ENCODE data around the gene DNAH17. TPM values are rescaled to one million over a fixed set of nuclear protein-coding genes. Genes with fewer than 3 reads are reported as not detected.
"Not testable (repeated sequence)": the region's sequence is repeated elsewhere in the genome, so short reads cannot be mapped to it uniquely, and the experiment has no call there.

The DNAH17 gene
- total RNA-seq, 2 donors from 2014 or later, result 0.10 TPM; not detected in 1

DNA sequence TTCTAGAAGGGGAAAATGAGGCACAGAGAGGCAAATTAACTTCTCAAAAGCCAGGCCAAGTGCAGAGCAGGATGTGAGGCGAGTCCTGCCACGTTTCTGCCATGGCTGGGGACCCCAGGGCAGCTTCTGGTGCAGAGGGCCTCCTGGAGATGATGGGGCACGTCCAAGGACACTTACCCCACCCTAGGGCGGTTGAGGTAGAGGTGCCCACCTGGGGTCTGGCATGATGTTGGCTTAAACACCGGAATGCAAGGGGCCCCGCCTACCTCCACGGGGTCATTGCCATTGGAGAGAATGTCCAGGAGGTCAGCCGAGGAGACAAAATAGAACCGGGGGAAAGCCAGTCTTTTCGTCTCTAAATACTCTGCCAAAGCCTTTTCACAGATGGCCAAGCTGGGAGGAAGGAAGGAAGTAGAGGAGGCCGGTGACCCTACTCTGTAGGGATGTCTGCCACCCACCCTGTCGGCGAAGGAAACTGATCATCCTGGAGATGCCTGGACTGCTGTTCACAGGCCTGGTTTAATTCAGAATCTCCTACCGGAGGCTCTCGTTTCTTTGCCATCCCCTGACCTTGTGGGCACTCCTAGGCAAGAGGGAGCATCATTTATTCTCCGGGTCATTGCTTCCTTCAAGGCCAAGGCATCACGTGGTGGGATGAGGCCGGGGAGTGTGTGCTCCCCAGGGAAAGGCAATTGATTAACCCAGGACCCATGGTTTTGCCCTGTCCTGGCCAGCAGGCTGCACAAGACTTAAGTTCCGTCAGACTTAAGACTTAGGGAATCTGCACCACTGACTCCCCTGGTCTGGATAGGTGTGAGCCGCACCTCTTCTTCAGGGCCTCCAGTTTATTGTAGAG lies 70.5 kb downstream of the DNAH17 start:
- intact Hi-C loops (cut with DNase I), result no loop called here
- DNase-seq (ENCODE audit: low spot score), result peak; percentile 72

DNA sequence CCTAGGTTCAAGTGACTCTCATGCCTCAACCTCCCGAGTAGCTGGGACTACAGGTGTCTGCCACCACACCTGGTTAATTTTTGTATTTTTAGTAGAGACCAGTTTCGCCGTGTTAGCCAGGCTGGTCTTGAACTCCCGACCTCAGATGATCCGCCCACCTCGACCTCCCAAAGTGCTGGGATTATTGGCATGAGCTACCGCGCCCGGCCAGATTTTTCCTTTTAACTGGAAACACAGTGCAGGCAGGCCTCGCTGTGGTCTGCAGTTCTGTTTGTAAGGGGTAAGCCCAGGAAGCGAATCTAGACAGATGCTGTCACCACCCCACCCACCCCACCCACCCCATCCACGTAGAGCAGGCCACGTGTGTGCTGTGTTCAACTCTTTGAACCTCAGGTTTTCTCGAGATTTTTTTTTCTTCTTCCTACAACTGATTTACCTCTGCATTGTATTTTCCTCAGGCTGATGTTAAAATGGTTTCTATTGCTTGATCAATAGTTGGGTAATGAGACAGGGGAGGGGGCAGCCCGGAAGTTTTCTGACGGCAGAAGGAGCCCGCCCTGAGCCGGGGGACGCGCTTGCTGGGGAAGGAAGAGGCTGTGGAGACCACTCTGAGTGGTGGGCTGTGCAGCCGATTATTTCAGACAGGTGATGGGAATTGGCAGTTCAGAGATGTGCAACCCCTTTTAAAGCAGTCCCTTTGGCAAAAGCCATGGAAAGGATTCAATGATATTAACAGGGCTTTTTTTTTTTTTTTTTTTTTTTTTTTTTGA lies 72.9 kb downstream of the DNAH17 start:
- no peak for DNase-seq (ENCODE audit: low spot score)
- intact Hi-C loops (cut with DNase I), result no loop called here

DNA sequence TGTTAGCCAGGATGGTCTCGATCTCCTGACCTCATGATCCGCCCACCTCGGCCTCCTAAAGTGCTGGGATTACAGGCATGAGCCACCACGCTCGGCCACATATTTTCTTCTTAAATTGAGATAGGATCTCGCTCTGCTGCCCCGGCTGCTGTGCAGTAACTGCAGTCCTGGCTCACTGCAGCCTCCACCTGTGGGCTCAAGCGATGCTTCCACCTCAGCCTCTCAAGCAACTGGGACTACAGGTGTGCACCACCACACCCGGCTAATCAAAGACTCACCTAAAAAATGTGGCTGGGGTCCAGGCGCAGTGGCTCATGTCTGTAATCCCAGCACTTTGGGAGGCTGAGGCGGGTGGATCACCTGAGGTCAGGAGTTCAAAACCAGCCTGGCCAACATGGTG lies 73.8 kb downstream of the DNAH17 start:
- not testable (repeated sequence) for DNase-seq (ENCODE audit: low spot score)

DNA sequence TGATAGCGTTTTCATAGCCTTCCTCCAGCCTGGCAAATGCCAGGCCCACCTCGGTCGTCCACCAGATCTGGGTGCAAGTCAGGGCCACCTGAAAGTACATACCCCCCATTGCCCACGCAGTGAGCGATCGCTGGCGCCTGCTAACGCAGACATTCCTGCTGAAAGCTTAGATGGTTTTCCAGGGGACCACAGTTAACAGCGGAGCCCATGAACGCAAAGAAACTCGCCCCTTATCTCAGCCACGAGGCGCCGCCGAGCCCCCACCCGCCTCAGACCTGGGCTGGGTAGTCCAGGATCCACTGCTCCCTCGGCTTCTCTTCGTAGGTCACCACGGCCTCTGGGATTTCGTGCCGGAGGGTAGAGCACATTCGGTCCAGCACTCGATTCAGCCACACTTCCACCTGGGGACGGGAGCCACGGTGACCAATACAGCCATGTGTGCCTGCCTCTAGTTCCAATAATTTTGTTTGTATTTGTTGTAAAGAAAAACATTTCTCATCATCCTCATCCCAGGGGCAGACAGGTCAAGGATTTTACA lies 74.5 kb downstream of the DNAH17 start:
- DNase-seq (ENCODE audit: low spot score), result no peak

More for the DNA sequence above, 73.8 kb downstream of the DNAH17 start:
- intact Hi-C loops (cut with DNase I), result not testable (repeated sequence)

DNA sequence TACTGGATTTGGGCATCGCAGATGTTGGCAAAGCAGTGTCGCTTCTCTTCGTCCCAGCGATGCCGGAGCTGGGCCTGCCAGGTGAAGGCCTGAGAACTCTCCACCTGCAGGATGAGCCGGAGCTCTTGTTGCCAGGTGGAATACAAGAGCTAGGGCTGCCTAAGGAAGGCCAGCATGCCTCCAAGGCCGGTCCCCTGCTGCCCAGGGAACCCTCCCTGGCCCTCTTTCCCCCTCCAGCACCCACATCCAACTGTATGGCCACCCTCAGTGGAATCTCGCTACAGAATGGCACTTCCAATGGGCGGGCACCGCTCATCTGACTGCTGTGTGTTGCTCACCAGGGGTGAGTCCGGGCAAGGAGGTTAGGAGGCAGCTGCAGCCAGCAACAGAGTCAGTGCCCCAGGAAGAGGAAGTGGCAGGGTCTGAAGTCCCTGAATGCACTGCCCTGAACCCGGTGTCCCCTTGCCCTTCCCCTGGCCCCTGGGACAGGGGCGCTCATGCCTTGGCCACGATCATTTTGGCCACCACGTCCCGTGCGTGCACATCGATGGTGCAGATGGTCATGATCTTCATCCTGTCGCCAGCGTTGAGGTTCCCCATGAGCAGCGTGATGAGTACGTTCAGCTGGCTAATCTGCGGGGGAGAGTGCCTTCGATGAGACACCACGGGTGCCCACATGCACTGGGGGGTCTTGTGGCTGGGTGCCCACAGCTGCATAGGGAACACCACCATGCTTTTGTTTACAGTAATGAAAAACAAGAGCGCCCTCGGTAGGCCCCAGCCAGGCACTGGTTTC lies 75.8 kb downstream of the DNAH17 start:
- no peak for DNase-seq (ENCODE audit: low spot score)
- intact Hi-C loops (cut with DNase I), result no loop called here

More for the DNA sequence above, 74.5 kb downstream of the DNAH17 start:
- intact Hi-C loops (cut with DNase I), result no loop called here

DNA sequence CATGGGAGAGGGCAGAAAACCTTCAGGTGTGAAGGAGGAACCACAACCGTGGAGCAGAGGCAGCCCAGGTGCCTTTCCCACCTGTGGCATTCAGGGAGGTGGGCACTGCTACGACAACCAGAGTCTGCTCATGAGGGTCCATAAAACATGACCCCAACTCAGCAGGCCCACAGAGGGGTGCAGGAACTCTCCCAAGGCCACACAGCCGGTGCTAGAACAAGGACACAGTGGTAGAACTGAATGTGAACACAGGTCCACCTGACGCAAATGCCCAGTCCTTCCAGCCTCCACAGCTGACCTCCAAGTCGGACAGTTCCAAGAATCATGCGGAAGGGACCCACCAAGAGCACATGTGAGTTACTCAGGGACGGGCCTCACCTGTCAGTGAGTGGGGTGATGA lies 76.4 kb downstream of the DNAH17 start:
- intact Hi-C loops (cut with DNase I), result no loop called here
- DNase-seq (ENCODE audit: low spot score), result no peak

DNA sequence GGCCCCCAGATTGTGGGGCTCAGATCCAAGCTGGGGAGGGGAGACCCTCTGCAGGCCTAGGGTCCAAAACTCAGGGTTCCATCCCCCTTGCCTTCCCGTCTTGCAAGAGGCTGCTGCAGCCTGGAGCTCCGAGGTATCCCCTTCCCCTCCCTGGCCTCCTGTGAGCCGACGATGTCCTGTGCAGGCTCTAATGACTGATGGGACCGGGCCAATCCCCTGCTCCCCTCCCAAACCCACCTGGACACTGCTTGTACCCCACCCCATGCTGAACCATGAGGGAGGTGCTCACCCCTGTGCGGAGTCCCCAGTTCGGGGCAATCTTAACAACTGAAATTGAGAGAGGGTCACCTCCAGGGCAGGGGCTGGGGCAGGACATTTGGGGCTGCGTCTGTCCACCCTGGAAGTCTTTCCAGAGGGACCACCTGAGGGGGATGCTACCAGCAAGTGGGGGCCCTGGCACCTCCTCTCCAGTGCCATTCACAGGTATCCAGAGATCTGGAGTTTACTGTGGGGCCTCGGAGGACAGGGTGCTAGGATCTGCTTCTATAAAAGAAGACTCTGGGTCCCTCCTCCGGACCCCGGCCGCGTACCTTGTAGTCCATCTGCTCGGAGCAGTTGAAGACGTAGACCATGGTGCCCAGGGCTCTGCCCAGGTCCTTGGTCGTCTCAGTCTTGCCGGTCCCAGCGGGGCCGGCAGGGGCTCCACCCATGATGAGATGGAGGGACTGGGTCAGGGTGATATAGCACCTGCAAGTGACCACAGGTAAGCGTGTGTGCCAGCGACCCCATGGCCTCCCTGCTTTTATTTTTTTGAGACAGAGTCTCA lies 77.3 kb downstream of the DNAH17 start:
- intact Hi-C loops (cut with DNase I), result loop anchor here (5.0 kb wide), 1 partner anchor 207 kb away; no protein-coding TSS in a partner anchor
- DNase-seq (ENCODE audit: low spot score), result no peak

DNA sequence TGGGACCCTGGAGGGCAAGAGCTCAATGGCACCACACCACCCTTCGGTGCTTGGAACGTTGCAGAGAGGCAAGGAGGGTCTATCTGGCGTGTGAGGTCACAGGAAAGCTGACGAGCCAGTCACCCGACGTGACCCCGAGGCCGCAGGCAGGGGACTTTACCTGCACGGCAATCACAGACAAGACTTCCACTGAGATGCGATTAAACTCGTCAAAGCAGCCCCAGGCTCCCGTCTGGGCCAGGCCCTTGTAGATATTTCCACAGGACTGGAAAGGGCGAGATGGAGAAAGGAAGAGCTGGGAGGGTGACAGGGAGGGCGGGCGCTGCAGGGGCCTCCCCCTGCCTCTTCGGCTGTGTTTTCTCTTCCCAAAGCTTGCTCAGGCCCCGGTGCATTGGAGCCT lies 78.3 kb downstream of the DNAH17 start:
- DNase-seq (ENCODE audit: low spot score), result no peak
- intact Hi-C loops (cut with DNase I), result loop anchor here (5.0 kb wide), 1 partner anchor 208 kb away; no protein-coding TSS in a partner anchor

DNA sequence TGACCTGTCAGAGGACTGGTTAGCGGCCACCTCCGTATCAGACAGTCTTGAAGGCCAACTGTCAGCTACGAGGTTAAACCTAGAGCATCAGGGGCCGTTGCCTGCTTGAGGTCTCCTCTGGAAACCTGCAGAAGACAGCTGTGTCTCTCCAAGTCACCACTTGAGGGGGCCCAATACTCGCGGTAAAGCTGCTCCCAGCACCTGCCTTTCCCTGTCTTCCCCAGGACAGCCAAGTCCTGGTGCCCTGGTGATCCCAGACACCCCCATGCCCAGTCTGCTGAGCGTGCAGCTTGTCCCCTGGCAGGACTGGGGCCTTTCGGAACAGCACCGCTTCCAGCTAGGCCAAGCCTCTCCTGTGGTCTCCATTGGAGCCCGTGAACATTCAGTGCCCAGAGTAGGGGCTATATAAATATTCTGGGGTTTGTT lies 80.1 kb downstream of the DNAH17 start:
- intact Hi-C loops (cut with DNase I), result loop anchor here (5.0 kb wide), 1 partner anchor 210 kb away; no protein-coding TSS in a partner anchor
- DNase-seq (ENCODE audit: low spot score), result peak; percentile 88

DNA sequence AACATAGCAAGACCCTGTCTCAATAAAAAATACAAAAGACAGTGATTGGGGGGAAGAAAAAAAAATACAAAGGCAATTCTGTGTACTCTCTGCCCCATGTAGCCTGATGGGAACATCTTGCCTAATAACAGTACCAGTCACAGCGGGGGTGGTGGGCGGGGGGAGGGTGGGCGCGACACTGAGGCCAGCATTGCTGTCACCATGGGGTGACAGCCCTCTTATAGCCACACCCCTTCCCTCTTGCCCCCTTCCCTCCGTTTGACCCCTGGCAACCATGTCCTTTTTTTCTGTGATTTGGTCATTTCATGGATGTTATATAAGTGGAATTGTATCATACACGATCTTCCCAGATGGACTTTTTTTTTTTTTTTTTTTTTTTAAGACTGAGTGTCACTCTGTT lies 80.9 kb downstream of the DNAH17 start:
- intact Hi-C loops (cut with DNase I), result loop anchor here (5.0 kb wide), 1 partner anchor 211 kb away; no protein-coding TSS in a partner anchor
- DNase-seq (ENCODE audit: low spot score), result no peak

DNA sequence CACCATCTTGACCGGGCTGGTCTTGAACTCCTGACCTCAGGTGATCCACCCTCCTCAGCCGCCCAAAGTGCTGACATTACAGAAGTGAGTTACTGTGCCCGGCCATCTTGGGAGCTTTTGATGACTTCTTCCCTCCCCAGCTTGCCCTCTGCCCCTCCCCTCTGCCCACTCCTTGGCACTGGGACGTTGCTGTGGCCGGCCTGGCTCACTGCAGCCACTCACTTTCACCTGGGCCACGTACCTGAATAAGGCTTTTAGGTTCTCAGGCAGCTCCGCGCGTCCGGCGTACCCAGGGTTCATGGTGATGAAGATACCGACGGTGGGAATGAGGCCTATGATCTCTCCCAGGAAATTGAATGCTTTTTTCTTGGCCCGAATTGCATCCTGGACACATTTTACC lies 81.6 kb downstream of the DNAH17 start:
- intact Hi-C loops (cut with DNase I), result loop anchor here (5.0 kb wide), 1 partner anchor 212 kb away; no protein-coding TSS in a partner anchor
- DNase-seq (ENCODE audit: low spot score), result no peak

DNA sequence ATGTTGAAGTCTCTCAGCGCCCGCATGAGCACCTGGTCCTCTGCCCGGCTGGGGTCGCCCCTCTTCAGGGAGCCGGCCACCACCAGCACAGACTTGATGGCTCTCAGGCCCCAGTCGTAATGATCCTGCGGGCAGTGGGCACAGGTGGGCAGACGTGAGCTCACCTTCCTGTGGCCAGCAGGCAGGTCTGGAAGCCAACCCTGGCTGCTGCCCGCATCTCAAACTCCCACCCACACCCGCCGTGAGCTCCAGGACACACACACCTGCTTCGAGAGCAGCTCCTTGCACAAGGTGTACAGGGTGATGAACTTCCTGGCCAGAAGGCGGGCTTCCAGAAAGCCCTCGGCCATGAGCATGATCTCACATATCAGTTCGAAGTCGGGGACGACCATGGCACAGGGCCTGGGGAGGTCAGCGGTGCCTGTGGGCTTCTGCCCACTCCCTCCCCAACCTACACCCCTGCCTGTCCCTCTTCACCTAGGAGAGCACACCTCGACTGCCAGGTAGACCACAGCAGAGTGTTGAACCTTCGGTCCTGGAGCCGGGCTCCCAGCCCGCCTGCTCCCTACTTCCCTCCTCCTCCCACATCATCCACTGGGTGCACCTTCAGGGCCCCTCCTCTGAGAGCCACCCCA lies 82.4 kb downstream of the DNAH17 start:
- intact Hi-C loops (cut with DNase I), result loop anchor here (5.0 kb wide), 1 partner anchor 212 kb away; no protein-coding TSS in a partner anchor
- DNase-seq (ENCODE audit: low spot score), result no peak

DNA sequence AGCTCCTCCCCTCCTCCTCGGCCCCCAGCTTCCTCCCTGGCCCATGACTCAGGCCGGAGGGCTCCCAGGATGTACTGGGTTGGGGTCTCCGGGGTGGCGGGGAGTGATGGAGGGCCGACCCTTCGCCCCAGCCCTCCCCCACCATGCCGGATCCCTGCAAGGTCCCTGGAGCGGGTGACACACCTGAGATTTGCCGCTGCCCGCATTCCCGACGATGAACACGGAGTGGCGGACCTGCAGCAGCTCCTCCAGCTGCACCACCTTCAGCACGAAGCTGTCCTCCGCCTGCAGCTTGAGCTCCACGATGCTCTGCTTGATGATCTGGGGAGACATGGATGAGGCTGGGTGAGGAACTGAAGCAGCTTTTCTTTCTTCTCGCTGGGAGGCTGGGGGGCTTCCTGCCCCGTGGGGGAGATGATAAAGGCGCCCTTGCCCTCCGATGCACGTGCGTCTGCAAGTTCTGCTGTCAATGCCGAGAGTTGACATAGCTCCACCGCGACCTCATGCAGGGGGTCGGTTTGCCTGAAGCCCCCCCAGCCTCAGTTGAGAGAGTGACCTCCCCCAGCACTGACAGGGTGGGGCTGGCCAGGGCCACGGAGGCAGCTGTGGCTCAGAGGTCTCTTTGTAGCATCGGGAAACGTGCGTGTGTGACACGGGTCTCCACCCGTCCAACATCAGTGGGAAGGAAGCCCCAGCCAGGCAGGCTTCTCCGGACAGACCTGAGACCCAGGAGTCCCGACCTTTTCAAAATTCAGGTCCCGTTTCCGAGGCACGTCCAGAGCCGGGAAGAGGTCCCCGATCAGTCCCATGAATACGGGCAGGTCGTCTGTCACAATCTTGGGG lies 83.1 kb downstream of the DNAH17 start:
- intact Hi-C loops (cut with DNase I), result loop anchor here in 1 of 2 donors (1.0 kb wide), 1 partner anchor 26 kb away; no protein-coding TSS in a partner anchor

DNA sequence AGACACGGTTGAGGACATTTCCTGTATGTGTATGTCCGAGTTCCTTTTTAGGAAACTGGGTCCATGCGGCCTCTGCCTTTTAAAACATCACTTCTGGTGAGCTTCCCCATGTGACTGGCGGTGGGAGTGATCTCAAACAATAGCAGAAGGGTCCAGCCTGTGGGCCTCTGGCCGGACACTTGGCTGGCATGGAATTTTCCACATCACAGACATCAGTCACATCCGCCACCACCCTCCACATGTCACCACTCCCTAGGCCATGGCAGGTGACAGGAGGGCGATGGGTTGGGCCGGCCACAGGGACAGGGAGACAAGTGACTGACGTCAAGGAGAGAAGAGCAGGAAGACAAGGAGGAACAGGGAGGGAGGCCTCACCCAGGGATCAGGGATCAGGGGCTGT lies 83.7 kb downstream of the DNAH17 start:
- peak; percentile 80 for DNase-seq (ENCODE audit: low spot score)
- intact Hi-C loops (cut with DNase I), result loop anchor here in 1 of 2 donors (1.0 kb wide), 1 partner anchor 25 kb away; no protein-coding TSS in a partner anchor

More for the DNA sequence above, 83.1 kb downstream of the DNAH17 start:
- peak; percentile 77 for DNase-seq (ENCODE audit: low spot score)

DNA sequence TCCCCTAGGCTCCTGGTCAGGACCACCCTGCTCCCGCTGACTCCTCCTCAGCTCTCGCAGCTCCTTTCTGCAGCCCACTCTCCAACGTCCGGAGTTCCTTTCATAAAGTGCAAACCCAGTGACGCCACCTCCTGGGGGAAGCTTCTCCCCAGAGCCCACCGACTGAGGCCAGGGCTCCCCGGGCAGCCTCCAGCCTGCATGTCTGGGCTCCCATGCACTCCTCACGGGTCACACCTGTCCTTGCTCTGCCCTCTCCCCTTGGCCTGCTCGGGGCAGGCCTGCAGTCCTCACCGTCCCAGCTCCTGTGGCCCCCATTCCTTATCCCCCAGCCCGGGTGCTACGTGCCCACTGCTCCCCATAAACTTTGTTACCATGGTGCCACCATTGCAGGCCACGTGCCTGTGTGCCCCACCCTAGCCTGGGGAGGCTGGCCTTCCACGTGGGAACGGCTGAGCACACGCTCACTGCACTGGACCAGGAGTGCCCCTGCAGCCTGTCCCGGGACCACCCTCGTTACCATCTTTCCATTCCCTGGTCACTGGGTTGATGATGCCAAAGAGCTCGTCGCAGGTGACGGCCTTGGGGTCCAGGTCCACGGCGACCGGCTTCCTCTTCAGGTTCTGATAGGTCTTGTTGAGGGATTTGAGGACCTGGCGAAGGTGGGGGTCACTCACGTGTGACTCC lies 84.9 kb downstream of the DNAH17 start:
- intact Hi-C loops (cut with DNase I), result no loop called here

More for the DNA sequence above, 84.9 kb downstream of the DNAH17 start:
- no peak for DNase-seq (ENCODE audit: low spot score)
